Mucosa of stomach (tissue), 1 donor: Measurements from ENCODE around the gene TRIM4.
"Not testable (repeated sequence)": the region's sequence is repeated elsewhere in the genome, so short reads cannot be mapped to it uniquely, and the experiment has no call there.

Source experiments
- H3K27me3 ChIP-seq: one replicate; pipeline ENCODE4 v1.7.0; 2013; ENCODE audit warnings: mild to moderate bottlenecking, low read length; ENCODE audit not compliant: control insufficient read depth, insufficient read depth
- H3K36me3 ChIP-seq: one replicate; pipeline ENCODE4 v1.7.0; 2013; ENCODE audit warnings: low read length; ENCODE audit not compliant: control insufficient read depth, insufficient read depth
- H3K4me1 ChIP-seq: one replicate; pipeline ENCODE4 v1.7.0; 2013; ENCODE audit warnings: mild to moderate bottlenecking, low read length; ENCODE audit not compliant: control insufficient read depth, insufficient read depth
- H3K4me3 ChIP-seq: one replicate; pipeline ENCODE4 v1.7.0; 2013; ENCODE audit warnings: low read length
- H3K9ac ChIP-seq: one replicate; pipeline ENCODE4 v1.7.0; 2013; ENCODE audit warnings: mild to moderate bottlenecking, low read length, moderate library complexity
- H3K9me3 ChIP-seq: one replicate; pipeline ENCODE4 v1.7.0; 2013; ENCODE audit warnings: mild to moderate bottlenecking, low read length, moderate library complexity; ENCODE audit not compliant: control insufficient read depth
- donor health status: Pancreatic carcinoma.

TRIM4 gene

GRCh38 chr7:99899830-99900519 lies 19.4 kb downstream of the TRIM4 start:
- Histone ChIP-seq H3K9ac (no peak overlapping the region), H3K4me3 (no peak overlapping the region), H3K9me3 (no peaks in the 10 kb centered on the region), H3K4me1 (no peaks in the 10 kb centered on the region), H3K36me3 (no peaks in the 10 kb centered on the region), H3K27me3 (no peaks in the 10 kb centered on the region)

DNA sequence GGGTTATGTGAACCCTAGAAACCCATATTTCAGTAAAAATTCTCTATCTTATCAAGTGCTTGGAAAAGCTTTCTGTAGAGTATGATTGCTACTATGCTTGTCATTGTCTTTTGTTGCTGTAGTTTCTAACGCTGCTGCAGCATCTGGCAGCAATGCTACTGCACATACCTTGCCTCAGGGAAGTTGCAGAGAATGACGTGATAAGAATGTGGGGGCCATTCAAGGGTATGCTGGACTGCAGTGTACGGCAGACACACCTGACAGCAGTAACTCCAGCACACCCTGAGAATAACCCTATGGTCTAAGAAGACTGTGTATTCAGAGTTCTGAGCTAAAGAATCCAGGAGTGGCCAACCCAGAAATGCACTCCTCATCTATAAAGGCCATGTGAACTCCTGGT lies 20.5 kb downstream of the TRIM4 start:
- Histone ChIP-seq H3K9ac (no peak overlapping the region), H3K36me3 (no peaks in the 10 kb centered on the region), H3K4me1 (no peaks in the 10 kb centered on the region), H3K27me3 (no peaks in the 10 kb centered on the region), H3K4me3 (no peak overlapping the region), H3K9me3 (no peaks in the 10 kb centered on the region)

- no peaks in the 10 kb centered on the region for H3K4me1 ChIP-seq
- no peak overlapping the region for H3K4me3 ChIP-seq
- no peaks in the 10 kb centered on the region for H3K27me3 ChIP-seq
- H3K9ac ChIP-seq: no peak overlapping the region
- H3K9me3 ChIP-seq: no peaks in the 10 kb centered on the region
- no peaks in the 10 kb centered on the region for H3K36me3 ChIP-seq
Measured at GRCh38 chr7:99898023-99898357, 21.3 kb downstream of the TRIM4 start.

- no peaks in the 10 kb centered on the region for H3K36me3 ChIP-seq
- no peaks in the 10 kb centered on the region for H3K27me3 ChIP-seq
- H3K4me3 ChIP-seq: no peak overlapping the region
- no peak overlapping the region for H3K9ac ChIP-seq
- no peaks in the 10 kb centered on the region for H3K9me3 ChIP-seq
- no peaks in the 10 kb centered on the region for H3K4me1 ChIP-seq
Measured at GRCh38 chr7:99897322-99898022, 21.9 kb downstream of the TRIM4 start.

GRCh38 chr7:99894738-99895137 lies 24.6 kb downstream of the TRIM4 start:
- H3K9ac ChIP-seq: no peak overlapping the region
- no peaks in the 10 kb centered on the region for H3K4me1 ChIP-seq
- no peaks in the 10 kb centered on the region for H3K9me3 ChIP-seq
- H3K27me3 ChIP-seq: no peaks in the 10 kb centered on the region
- H3K36me3 ChIP-seq: no peaks in the 10 kb centered on the region
- no peak overlapping the region for H3K4me3 ChIP-seq

DNA sequence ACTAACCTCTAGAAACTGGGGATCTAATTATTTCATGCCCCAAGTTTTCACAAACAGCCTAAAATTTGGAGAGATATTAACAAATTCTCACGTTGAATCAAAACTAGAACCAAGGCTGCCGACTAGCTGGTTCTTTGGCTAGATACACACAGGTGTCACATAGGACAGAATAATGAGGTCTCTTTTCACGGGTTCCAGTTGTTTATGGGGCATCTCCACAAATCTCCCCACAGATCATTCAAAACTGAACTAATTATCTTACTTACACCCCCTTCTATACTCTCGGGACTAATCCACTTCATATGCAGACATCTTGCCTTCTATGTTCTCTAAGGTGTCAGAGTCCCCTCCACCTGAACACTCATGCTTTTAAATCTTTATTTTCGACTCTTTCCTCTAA lies 26.1 kb downstream of the TRIM4 start:
- H3K27me3 ChIP-seq: no peaks in the 10 kb centered on the region
- H3K9me3 ChIP-seq: no peaks in the 10 kb centered on the region
- H3K4me1 ChIP-seq: no peaks in the 10 kb centered on the region
- H3K4me3 ChIP-seq: no peak overlapping the region
- no peaks in the 10 kb centered on the region for H3K36me3 ChIP-seq
- no peak overlapping the region for H3K9ac ChIP-seq

DNA sequence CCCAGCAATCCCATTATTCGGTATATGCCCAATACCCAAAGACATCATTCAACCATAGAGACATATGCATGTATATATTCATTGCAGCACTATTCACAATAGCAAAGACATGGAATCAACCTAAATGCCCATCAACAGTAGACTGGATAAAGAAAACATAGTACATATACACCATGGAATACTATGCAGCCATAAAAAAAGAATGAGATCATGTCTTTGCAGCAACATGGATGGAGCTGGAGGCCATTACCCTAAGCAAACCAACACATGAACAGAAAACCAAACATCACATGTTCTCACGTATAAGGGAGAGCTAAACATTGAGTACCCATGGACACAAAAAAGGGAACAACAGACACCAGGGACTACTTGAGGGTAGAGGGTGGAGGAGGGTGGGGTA lies 29.0 kb downstream of the TRIM4 start:
- H3K36me3 ChIP-seq: not testable (repeated sequence)

GRCh38 chr7:99888366-99888765 lies 31.0 kb downstream of the TRIM4 start:
- not testable (repeated sequence) for H3K9ac ChIP-seq, H3K4me3 ChIP-seq, H3K36me3 ChIP-seq, H3K27me3 ChIP-seq, H3K9me3 ChIP-seq, H3K4me1 ChIP-seq

More for the DNA sequence above, 29.0 kb downstream of the TRIM4 start:
- not testable (repeated sequence) for H3K27me3 ChIP-seq, H3K4me3 ChIP-seq, H3K9me3 ChIP-seq, H3K9ac ChIP-seq, H3K4me1 ChIP-seq

DNA sequence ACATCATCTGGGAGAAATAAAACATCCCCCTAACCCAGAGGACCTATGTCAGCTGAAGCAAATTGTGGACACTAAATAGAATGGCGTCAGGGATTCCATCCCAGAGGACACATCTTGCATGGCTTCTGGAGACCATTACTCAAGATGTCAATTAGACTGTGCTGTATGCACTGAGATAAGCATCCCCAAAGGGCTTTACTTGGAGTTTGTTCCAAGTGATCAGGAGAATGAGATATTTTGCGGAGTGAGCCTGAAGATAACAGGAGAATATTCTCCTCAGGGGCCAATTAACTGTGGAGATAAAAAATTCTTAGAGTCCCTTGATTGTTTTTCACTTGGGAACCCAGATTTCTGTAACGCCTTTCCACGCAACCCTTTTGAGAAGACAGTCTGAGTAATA lies 38.0 kb downstream of the TRIM4 start:
- Histone ChIP-seq H3K9me3 (no peaks in the 10 kb centered on the region), H3K27me3 (no peaks in the 10 kb centered on the region), H3K4me3 (no peak overlapping the region), H3K36me3 (no peaks in the 10 kb centered on the region), H3K9ac (no peak overlapping the region), H3K4me1 (no peaks in the 10 kb centered on the region)

DNA sequence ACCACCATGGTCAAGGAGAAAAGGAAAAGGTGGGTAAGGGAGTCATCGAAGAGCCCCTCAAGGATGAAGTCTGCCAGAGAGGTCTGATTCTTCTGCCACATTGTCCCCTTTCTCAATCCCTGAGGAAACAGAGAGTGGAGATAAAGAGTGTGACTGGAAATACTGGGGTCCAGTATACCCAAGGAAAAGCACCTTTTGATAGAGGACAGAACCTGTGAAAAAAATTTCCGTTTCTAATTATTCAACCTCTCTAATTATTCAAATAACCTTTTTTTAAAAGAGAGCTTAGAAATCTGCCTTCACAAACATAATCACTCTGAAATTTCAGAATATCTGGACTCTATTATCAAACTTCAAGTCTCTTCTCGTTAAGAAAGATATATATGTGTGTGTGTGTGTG lies 42.4 kb downstream of the TRIM4 start, which contains the start of gene OR2AE1:
TSS of gene OR2AE1 (minus strand) at position 101 of the 400 bp plus-strand sequence. CDS start at position 101, 0 bp downstream.
- H3K9me3 ChIP-seq: no peaks in the 10 kb centered on the region
- no peaks in the 10 kb centered on the region for H3K27me3 ChIP-seq
- H3K36me3 ChIP-seq: no peaks in the 10 kb centered on the region
- no peak within 1 kb of the TSS for H3K4me3 ChIP-seq
- no peaks in the 10 kb centered on the region for H3K4me1 ChIP-seq
- no peak within 1 kb of the TSS for H3K9ac ChIP-seq

DNA sequence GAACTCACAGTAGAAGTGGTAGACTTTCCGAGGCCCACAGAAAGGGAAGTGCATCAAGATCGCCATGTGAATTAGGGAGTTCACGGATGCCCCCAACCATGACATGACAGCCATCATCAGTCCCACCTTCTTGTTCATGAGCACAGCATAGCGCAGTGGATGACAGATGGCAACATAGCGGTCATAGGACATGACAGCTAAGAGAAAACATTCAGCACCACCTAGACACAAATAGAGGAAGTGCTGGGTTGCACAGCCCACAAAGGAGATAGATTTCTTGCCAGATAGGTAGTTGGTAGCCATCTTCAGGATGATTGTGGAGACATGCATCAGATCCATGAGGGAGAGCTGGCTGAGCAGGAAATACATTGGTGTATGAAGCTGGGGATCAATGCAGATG lies 42.8 kb downstream of the TRIM4 start:
- no peaks in the 10 kb centered on the region for H3K4me1 ChIP-seq
- no peaks in the 10 kb centered on the region for H3K27me3 ChIP-seq
- H3K4me3 ChIP-seq: no peak overlapping the region
- no peaks in the 10 kb centered on the region for H3K9me3 ChIP-seq
- no peaks in the 10 kb centered on the region for H3K36me3 ChIP-seq
- H3K9ac ChIP-seq: no peak overlapping the region

DNA sequence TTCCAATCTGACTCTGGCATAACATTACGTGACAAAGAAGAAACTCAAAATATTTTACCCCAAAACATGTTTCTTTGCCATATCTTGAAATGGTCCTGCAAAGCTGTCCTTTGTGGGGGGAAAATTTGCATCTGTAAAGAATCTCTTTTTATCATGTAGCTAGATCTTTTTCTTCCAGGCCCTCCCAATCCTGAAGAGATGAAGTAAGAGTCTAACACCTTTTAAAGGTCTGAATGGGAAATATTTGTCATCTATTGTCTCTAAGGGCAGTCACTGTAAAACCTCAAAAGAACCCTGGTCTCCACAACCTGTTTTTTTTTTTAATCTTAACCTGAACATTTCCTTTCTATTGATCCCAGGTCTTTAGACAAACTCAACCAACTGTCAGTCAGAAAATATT lies 51.1 kb downstream of the TRIM4 start:
- Histone ChIP-seq H3K4me1 (no peaks in the 10 kb centered on the region), H3K9ac (no peak overlapping the region), H3K9me3 (no peaks in the 10 kb centered on the region), H3K27me3 (no peaks in the 10 kb centered on the region), H3K36me3 (no peaks in the 10 kb centered on the region), H3K4me3 (no peak overlapping the region)
